ENCODE data around the gene SPATA9. TPM values are rescaled to one million over a fixed set of nuclear protein-coding genes. Genes with fewer than 3 reads are reported as not detected.
A peak's percentile ranks its signal among the peaks of the same experiment; 100 is the strongest.

Gene SPATA9
- total and polyA plus RNA-seq, 2 donors (not counting 1 experiment from before 2014, with no cell fraction given) = not detected

GRCh38 chr5:95631991-95632675, 50.7 kb downstream of the SPATA9 start:
- POLR2A ChIA-PET = interaction anchor here (0.8 to 0.9 kb wide), 2 partner anchors 8 to 15 kb away, joined by 3 to 4 read pairs; partner anchors contain the start of gene RFESD
- H3K4me1 Mint-ChIP-seq = peaks cover 11% of the 10 kb centered on the region
- peaks cover 4% of the 10 kb centered on the region for H3K27me3 Mint-ChIP-seq
- peaks cover 7 to 9% of the 10 kb centered on the region in 2 donors for H3K4me1 ChIP-seq (ENCODE audit: control insufficient read depth in 2 of 2, insufficient read depth in 2 of 2, low read length in 2 of 2)
- H3K4me2 ChIP-seq (replicated peaks; ENCODE audit: low read depth, low read length, poor library complexity, severe bottlenecking) = peak overlapping the region; percentile 6
- H3K9ac ChIP-seq (ENCODE audit: low read length) = no peak overlapping the region
- TF ChIP-seq EZH2 (IDR thresholded peaks at IDR 0.05; ENCODE audit: borderline replicate concordance, insufficient read depth, low read depth, low read length, poor library complexity, severe bottlenecking) (no peak), CTCF (IDR thresholded peaks at IDR 0.05) (no peak)
- intact Hi-C loops (cut with micrococcal nuclease) = no loop called here
- H3K9me3 Mint-ChIP-seq (ENCODE audit: insufficient read depth) = peaks cover 2% of the 10 kb centered on the region
- peak overlapping the region; percentile 83 for H3K27ac Mint-ChIP-seq
- H3K27me3 ChIP-seq (replicated peaks in 1 of 4; ENCODE audit: control extremely low read depth in 1 of 4, control insufficient read depth in 3 of 4, insufficient read depth in 4 of 4, low read length in 3 of 4) = no peaks in the 10 kb centered on the region
- peak overlapping the region in 1 of 2 donors; percentile 10 for H3K27ac ChIP-seq (ENCODE audit: low read length in 2 of 2)
- DNase-seq (peak; percentile 68), ATAC-seq (ENCODE audit: low read depth) (peak; percentile 95)
- no peaks in the 10 kb centered on the region for H3K36me3 ChIP-seq (replicated peaks in 1 of 2; ENCODE audit: control extremely low read depth in 1 of 2, control insufficient read depth in 1 of 2, extremely low read depth in 1 of 2, insufficient read depth in 2 of 2, low read length in 1 of 2)
- 0% methylated on average over 1 of the region's 4 CpGs for WGBS (ENCODE audit: insufficient coverage)
- H3K9me3 ChIP-seq (ENCODE audit: control extremely low read depth in 1 of 3, control insufficient read depth in 2 of 3, insufficient read depth in 1 of 3, low read length in 2 of 3) = peaks cover 0 to 5% (median 3%) of the 10 kb centered on the region in 3 donors
- H3K79me2 ChIP-seq (ENCODE audit: control insufficient read depth, insufficient read depth, low read length) = no peaks in the 10 kb centered on the region
- no peak overlapping the region for H3K4me3 Mint-ChIP-seq
- H4K20me1 ChIP-seq (ENCODE audit: control insufficient read depth, insufficient read depth, low read length, poor library complexity, severe bottlenecking) = no peaks in the 10 kb centered on the region
- CTCF ChIA-PET = interaction anchor here (0.8 to 2.6 kb wide), 5 partner anchors 10 to 149 kb away, joined by 3 to 17 read pairs (median 4); partner anchors contain the start of gene RFESD
- peak overlapping the region; percentile 64 for H2AFZ ChIP-seq (ENCODE audit: insufficient read depth, low read depth, low read length, poor library complexity, severe bottlenecking)
- no peak overlapping the region for H3K4me3 ChIP-seq (ENCODE audit: control extremely low read depth in 1 of 5, extremely low read depth in 1 of 5, insufficient read depth in 1 of 5, low read depth in 2 of 5, low read length in 4 of 5)

Measured in B cell (primary cell).